ENCODE results near the gene IFNAR1. TPM values are rescaled to one million over a fixed set of nuclear protein-coding genes. Genes with fewer than 3 reads are reported as not detected.

IFNAR1 gene
- total and polyA plus RNA-seq, 2 experiments from 2014 or later, result 14.0 to 18.7 TPM

DNA sequence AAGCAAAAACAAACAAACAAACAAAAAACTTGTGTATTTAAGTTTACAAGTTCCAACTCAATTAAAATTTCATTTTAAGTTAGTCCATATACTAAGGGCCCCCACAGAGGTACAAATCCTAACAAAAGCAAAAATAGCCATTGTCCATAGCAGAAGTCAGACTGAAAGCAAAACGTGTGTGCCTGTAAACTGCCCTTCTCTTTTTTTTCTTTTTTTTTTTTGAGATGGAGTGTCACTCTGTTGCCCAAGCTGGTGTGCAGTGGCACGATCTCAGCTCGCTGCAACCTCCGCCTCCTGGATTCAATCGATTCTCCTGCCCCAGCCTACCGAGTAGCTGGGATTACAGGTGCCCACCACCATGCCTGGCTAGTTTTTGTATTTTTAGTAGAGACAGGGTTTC lies 66.9 kb downstream of the IFNAR1 start (continued):
- TF ChIP-seq, protein P1, sequence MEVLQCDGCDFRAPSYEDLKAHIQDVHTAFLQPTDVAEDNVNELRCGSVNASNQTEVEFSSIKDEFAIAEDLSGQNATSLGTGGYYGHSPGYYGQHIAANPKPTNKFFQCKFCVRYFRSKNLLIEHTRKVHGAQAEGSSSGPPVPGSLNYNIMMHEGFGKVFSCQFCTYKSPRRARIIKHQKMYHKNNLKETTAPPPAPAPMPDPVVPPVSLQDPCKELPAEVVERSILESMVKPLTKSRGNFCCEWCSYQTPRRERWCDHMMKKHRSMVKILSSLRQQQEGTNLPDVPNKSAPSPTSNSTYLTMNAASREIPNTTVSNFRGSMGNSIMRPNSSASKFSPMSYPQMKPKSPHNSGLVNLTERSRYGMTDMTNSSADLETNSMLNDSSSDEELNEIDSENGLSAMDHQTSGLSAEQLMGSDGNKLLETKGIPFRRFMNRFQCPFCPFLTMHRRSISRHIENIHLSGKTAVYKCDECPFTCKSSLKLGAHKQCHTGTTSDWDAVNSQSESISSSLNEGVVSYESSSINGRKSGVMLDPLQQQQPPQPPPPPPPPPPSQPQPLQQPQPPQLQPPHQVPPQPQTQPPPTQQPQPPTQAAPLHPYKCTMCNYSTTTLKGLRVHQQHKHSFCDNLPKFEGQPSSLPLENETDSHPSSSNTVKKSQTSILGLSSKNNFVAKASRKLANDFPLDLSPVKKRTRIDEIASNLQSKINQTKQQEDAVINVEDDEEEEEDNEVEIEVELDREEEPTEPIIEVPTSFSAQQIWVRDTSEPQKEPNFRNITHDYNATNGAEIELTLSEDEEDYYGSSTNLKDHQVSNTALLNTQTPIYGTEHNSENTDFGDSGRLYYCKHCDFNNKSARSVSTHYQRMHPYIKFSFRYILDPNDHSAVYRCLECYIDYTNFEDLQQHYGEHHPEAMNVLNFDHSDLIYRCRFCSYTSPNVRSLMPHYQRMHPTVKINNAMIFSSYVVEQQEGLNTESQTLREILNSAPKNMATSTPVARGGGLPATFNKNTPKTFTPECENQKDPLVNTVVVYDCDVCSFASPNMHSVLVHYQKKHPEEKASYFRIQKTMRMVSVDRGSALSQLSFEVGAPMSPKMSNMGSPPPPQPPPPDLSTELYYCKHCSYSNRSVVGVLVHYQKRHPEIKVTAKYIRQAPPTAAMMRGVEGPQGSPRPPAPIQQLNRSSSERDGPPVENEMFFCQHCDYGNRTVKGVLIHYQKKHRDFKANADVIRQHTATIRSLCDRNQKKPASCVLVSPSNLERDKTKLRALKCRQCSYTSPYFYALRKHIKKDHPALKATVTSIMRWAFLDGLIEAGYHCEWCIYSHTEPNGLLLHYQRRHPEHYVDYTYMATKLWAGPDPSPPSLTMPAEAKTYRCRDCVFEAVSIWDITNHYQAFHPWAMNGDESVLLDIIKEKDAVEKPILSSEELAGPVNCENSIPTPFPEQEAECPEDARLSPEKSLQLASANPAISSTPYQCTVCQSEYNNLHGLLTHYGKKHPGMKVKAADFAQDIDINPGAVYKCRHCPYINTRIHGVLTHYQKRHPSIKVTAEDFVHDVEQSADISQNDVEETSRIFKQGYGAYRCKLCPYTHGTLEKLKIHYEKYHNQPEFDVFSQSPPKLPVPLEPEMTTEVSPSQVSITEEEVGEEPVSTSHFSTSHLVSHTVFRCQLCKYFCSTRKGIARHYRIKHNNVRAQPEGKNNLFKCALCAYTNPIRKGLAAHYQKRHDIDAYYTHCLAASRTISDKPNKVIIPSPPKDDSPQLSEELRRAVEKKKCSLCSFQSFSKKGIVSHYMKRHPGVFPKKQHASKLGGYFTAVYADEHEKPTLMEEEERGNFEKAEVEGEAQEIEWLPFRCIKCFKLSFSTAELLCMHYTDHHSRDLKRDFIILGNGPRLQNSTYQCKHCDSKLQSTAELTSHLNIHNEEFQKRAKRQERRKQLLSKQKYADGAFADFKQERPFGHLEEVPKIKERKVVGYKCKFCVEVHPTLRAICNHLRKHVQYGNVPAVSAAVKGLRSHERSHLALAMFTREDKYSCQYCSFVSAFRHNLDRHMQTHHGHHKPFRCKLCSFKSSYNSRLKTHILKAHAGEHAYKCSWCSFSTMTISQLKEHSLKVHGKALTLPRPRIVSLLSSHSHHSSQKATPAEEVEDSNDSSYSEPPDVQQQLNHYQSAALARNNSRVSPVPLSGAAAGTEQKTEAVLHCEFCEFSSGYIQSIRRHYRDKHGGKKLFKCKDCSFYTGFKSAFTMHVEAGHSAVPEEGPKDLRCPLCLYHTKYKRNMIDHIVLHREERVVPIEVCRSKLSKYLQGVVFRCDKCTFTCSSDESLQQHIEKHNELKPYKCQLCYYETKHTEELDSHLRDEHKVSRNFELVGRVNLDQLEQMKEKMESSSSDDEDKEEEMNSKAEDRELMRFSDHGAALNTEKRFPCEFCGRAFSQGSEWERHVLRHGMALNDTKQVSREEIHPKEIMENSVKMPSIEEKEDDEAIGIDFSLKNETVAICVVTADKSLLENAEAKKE (CRISPR knock-in tag; IDR thresholded peaks at IDR 0.05), result no peak
- TF ChIP-seq, protein P2, sequence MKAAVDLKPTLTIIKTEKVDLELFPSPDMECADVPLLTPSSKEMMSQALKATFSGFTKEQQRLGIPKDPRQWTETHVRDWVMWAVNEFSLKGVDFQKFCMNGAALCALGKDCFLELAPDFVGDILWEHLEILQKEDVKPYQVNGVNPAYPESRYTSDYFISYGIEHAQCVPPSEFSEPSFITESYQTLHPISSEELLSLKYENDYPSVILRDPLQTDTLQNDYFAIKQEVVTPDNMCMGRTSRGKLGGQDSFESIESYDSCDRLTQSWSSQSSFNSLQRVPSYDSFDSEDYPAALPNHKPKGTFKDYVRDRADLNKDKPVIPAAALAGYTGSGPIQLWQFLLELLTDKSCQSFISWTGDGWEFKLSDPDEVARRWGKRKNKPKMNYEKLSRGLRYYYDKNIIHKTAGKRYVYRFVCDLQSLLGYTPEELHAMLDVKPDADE (IDR thresholded peaks at IDR 0.05), result no peak

DNA sequence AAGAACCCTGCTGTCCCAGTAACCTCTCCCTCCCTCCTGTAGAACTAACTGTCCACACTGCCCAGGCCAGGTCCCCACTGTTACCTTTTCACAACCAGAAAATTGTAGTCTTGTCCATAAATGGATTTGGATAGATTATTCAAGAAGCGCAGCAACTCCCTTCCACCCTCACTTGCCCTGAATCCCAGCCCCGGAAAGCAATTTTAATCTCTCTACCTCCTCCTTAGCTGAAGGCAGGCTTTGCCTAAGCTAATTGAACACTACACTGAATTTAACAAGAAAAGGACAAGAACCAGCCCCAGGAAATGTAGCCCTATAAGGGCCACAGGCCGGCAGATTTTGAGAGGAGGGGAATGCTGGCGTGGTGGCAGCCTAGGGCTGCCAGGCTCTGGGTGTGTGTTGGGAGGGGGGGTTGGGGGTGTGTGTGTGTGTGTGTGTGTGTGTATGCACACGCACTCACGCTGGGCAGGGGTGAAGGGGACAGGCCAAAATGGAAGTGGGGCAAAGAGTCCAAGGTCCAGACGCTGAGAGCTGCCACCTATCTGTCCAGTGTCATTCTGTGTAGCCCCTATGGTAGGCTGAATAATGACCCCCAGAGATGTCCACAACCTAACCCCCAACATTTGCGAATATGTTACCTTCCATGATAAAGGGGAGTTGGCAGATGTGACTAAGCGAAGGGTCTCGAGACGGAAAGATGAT lies 67.7 kb downstream of the IFNAR1 start:
- Histone ChIP-seq H3K4me2 (no peak overlapping the region), H3K36me3 (ENCODE audit: insufficient read depth) (no peaks in the 10 kb centered on the region), H3K4me1 (ENCODE audit: insufficient read depth) (no peaks in the 10 kb centered on the region), H3K4me3 (no peak overlapping the region), H3K79me2 (replicated peaks; ENCODE audit: insufficient read depth) (no peaks in the 10 kb centered on the region), H3K27ac (ENCODE audit: low read depth) (no peak overlapping the region), H2AFZ (peak overlapping the region; percentile 66; the same call in 1 of the 2 replicates), H3K9me2 (ENCODE audit: insufficient read depth) (no peaks in the 10 kb centered on the region), H4K20me1 (replicated peaks; ENCODE audit: insufficient read depth) (no peaks in the 10 kb centered on the region), H3K27me3 (ENCODE audit: insufficient read depth) (no peaks in the 10 kb centered on the region), H3F3A (replicated peaks; ENCODE audit: low read depth) (no peaks in the 10 kb centered on the region)
- Mint-ChIP-seq H3K27me3 (ENCODE audit: insufficient read depth, low read depth, poor library complexity) (no peaks in the 10 kb centered on the region), H3K4me3 (no peak overlapping the region), H3K27ac (no peak overlapping the region), H3K9me3 (no peaks in the 10 kb centered on the region), H3K4me1 (peaks cover 4% of the 10 kb centered on the region), H3K36me3 (ENCODE audit: low read depth) (no peaks in the 10 kb centered on the region)
- ATAC-seq, result no peak; the same call in 2 of the 3 replicates
- DNase-seq (ENCODE audit: low spot score), result no peak
- TF ChIP-seq, protein P1 (CRISPR knock-in tag; IDR thresholded peaks at IDR 0.05), result no peak
